GM18526 (cell line): Measurements from ENCODE around the gene PAIP1.

Source experiments
- POLR2A ChIP-seq: IDR thresholded peaks from 3 replicates; pipeline ENCODE4 v1.6.1; 2011; ENCODE audit not compliant: insufficient read length; ENCODE audit errors: extremely low read depth

The PAIP1 gene

DNA sequence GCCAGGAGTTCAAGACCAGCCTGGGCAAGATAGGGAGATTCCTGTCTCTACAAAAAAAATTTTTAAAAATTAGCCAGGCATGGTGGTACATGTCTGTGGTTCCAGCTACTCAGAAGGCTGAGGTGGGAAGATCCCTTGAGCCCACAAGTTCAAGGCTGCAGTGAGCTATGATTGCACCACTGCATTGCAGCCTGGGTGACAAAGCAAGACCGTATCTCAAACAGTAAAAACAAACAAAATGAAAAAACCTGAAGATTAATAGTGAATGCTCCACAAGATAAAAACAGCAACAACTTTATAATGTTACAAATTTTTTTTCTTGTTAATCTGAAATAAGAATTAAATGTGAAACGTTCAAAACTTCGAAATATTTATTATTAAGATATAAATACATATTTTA is 70.5 kb downstream of the PAIP1 start:
- no peak for TF ChIP-seq POLR2A

DNA sequence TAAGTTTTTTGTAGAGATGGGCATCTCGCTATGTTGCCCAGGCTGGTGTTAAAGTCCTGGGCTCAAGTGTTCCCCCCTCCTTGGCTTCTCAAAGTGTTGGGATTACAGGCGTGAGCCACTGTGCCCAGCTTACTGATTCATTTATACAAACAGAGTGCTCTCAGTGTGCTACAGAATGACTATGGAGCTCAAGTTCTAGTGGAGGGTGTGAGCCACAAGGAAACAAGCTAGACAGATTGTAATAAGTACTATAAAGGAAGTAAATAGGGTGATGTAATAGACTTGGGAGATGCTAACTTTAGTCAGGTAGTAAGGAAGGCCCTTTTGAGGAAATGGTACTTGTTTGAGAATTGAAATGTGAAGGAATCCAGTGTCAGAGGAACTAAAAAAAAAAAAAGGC is 71.5 kb downstream of the PAIP1 start:
- no peak for TF ChIP-seq POLR2A

DNA sequence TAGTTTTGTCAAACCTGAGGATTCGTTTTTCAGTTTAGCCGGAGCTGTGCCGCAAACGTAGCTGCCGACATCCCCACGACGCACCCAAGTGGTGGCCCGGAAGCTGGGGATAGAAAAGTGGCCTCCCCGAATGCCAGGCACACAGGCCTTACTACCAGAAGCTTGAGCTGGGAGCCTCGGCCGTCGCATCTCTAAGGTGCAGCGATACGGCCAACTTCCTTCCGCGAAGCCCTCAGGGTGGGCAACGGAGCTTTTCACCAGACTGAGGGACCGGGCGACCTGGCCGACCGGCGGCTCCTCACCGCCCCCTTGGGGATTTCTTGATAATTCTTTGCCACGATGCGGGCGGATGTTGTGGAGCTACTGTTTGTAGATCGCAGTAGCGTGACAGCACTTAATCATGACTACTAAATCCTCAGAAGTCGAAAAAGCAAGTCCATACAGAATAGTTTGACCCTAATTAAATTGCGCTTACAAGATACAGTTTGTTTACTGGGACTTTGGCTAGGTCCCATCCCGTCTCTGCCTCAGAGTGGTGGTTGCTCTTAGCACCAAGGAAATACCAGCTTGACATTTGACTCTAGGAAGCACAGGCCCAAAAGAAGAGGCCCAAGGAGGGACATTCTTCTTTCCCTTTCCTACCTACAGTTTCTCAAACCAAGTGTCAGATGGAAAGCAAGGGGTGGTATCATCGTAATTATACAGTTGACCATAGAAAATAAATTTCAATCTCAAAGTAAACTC is 72.6 kb downstream of the PAIP1 start:
- no peak for TF ChIP-seq POLR2A

DNA sequence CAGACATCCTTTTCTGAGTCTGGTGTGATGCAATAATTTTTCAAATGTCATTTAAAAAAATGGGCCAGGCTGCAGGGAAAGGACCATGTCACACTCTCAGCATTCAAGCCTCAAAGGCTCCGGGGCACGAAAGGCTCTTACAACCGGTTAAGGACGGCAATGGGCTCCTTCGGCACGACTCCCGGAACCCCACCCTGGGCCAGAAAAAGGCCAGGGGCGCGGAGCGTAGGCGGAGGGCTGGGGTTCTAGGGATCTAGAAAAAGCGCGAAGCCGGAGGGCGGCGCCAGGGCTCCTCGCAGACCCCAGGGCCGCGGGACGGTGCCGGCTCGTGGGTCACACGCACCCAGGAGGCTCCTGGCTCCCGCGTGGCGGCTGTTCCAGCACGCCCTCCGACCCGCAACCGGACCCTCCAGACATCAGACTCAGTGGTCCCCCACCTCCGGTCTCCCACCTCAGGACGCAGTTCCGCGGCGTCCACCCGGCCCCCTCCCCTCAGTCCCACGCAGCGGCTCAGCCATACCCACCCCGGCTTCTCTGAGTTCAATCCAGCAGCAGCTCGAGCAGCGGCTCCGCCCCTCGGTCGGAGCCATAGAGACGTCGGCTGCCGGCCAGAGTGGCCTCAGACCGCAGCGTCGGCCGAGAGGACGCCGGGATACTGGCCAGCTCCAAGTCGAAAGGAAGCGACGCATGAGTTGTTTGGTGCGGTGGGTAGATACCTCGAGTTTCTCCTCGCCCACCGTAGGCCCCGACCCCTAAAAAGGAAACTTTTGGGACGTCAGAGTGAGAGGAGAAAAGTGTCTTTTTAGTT is 73.4 kb downstream of the PAIP1 start, which contains the start of gene TMEM267:
Gene TMEM267, minus strand, starts transcription at position 568 of the 808 bp plus-strand sequence. CDS start 29,896 bp downstream, outside the sequence.
- peak; percentile 84 for TF ChIP-seq POLR2A

DNA sequence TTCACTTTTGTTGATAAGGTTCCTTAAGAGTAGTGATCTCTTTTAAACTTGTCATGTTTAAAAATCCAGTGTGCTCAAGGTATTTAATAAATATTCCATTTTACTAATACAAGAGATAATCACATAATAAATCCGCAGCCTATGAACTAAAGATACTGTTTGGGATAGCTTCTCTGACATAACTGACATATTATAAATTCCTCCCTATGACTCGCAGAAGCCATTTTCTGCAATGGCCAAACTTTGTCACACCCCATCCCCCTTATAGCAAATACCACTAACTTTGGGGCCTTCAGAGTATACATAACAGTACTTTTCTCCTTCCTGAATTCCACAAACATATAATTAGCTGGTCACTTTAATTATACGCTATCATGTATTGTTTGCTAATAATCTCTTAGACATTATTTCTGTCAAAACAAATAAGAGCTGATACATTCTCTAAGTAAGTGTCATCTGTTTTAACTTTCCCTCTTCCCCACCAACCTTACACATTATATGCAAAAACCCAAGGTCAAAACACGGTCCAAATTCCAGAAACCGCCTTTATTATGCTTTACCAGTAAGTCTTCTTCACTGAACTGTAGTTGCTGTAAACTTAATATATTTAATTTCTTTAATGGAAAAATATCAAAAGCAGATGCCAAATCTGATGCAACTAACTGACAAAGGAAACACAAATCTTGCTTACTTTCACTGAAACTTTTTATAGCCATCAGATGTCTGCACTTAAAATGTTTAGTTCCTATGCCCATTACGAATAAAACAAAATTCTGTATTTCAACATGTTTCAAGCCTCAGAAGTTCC is 74.2 kb downstream of the PAIP1 start:
- no peak for TF ChIP-seq POLR2A
